H9 (cell line): ENCODE measurements around the gene TMEM213. TPM values are rescaled to one million over a fixed set of nuclear protein-coding genes. Genes with fewer than 3 reads are reported as not detected.

Experiments used
- DNase-seq: peaks from one replicate; pipeline ENCODE4 v3.0.0-alpha.2; 2017
- H2AFZ ChIP-seq: one replicate; pipeline ENCODE4 v1.6.1; 2013; ENCODE audit warnings: mild to moderate bottlenecking, low read length, control low read depth, moderate library complexity
- H2AK5ac ChIP-seq: 2 replicates; pipeline ENCODE4 v1.6.1; 2013; ENCODE audit warnings: low read length, control low read depth, mixed read lengths; ENCODE audit not compliant: insufficient read length
- H2BK120ac ChIP-seq: one replicate; pipeline ENCODE4 v1.6.1; 2013; ENCODE audit warnings: low read depth, mild to moderate bottlenecking, low read length, control low read depth, inconsistent platforms; ENCODE audit not compliant: poor library complexity, severe bottlenecking
- H2BK12ac ChIP-seq: 2 replicates; pipeline ENCODE4 v1.6.1; 2013; ENCODE audit warnings: low read length, control low read depth, mixed read lengths, low read depth; ENCODE audit not compliant: insufficient read length
- H2BK15ac ChIP-seq: 2 replicates; pipeline ENCODE4 v1.6.1; 2013; ENCODE audit warnings: low read depth, low read length, control low read depth
- H2BK20ac ChIP-seq: one replicate; pipeline ENCODE4 v1.6.1; 2013; ENCODE audit warnings: low read depth, mild to moderate bottlenecking, low read length, control low read depth, inconsistent platforms; ENCODE audit not compliant: poor library complexity, severe bottlenecking
- H2BK5ac ChIP-seq: 2 replicates; pipeline ENCODE4 v1.6.1; 2013; ENCODE audit warnings: low read length, control low read depth, mixed read lengths; ENCODE audit not compliant: insufficient read length
- H3K14ac ChIP-seq: 2 replicates; pipeline ENCODE4 v1.6.1; 2013; ENCODE audit warnings: low read length, control low read depth; ENCODE audit not compliant: insufficient read depth
- H3K18ac ChIP-seq: 2 replicates; pipeline ENCODE4 v1.6.1; 2013; ENCODE audit warnings: low read depth, mild to moderate bottlenecking, mixed read lengths, low read length, control low read depth; ENCODE audit not compliant: insufficient read length
- H3K23ac ChIP-seq: 2 replicates; pipeline ENCODE4 v1.6.1; 2013; ENCODE audit warnings: low read length, control low read depth, mixed read lengths, low read depth; ENCODE audit not compliant: insufficient read length
- H3K23me2 ChIP-seq: 2 replicates; pipeline ENCODE4 v1.6.1; 2013; ENCODE audit warnings: low read depth, mild to moderate bottlenecking, mixed read lengths, low read length, control low read depth; ENCODE audit not compliant: insufficient read length, poor library complexity, severe bottlenecking
- H3K27ac ChIP-seq: 2 replicates; pipeline ENCODE4 v1.5.1; 2013; ENCODE audit warnings: low read length, control low read depth, mixed read lengths, low read depth; ENCODE audit not compliant: insufficient read length
- H3K27me3 ChIP-seq: 2 replicates; pipeline ENCODE4 v1.6.1; 2013; ENCODE audit warnings: low read length, control low read depth, inconsistent platforms; ENCODE audit not compliant: insufficient read depth
- H3K4ac ChIP-seq: 2 replicates; pipeline ENCODE4 v1.6.1; 2013; ENCODE audit warnings: low read depth, mild to moderate bottlenecking, control low read depth, inconsistent platforms, low read length, moderate library complexity
- H3K4me1 ChIP-seq: 2 replicates; pipeline ENCODE4 v1.6.1; 2013; ENCODE audit warnings: low read length, control low read depth, inconsistent platforms; ENCODE audit not compliant: insufficient read depth
- H3K4me2 ChIP-seq: 2 replicates; pipeline ENCODE4 v1.6.1; 2013; ENCODE audit warnings: low read length, control low read depth, mixed read lengths; ENCODE audit not compliant: insufficient read length, insufficient read depth
- H3K56ac ChIP-seq: 2 replicates; pipeline ENCODE4 v1.6.1; 2013; ENCODE audit warnings: low read depth, mild to moderate bottlenecking, mixed read lengths, low read length, control low read depth; ENCODE audit not compliant: insufficient read length
- H3K79me1 ChIP-seq: 2 replicates; pipeline ENCODE4 v1.6.1; 2013; ENCODE audit warnings: low read depth, mild to moderate bottlenecking, moderate library complexity, low read length, control low read depth, inconsistent platforms; ENCODE audit not compliant: insufficient read depth, poor library complexity, severe bottlenecking
- H3K79me2 ChIP-seq: 2 replicates; pipeline ENCODE4 v1.6.1; 2013; ENCODE audit warnings: low read length, control low read depth, inconsistent platforms; ENCODE audit not compliant: insufficient read depth
- H3K9ac ChIP-seq: 2 replicates; pipeline ENCODE4 v1.6.1; 2013; ENCODE audit warnings: low read length, control low read depth, mixed read lengths; ENCODE audit not compliant: insufficient read length; ENCODE audit errors: extremely low read depth
- H3K9me3 ChIP-seq: one replicate; pipeline ENCODE4 v1.6.1; 2013; ENCODE audit warnings: low read depth, low read length, inconsistent platforms; ENCODE audit not compliant: control insufficient read depth
- H3T11ph ChIP-seq: one replicate; pipeline ENCODE4 v1.6.1; 2013; ENCODE audit warnings: mild to moderate bottlenecking, low read length, control low read depth, inconsistent platforms
- H4K20me1 ChIP-seq: one replicate; pipeline ENCODE4 v1.6.1; 2013; ENCODE audit not compliant: control insufficient read depth, insufficient read length, insufficient read depth
- H4K5ac ChIP-seq: 2 replicates; pipeline ENCODE4 v1.6.1; 2013; ENCODE audit warnings: low read depth, mild to moderate bottlenecking, mixed read lengths, low read length, control low read depth; ENCODE audit not compliant: insufficient read length
- H4K8ac ChIP-seq: replicated peaks from 2 replicates; pipeline ENCODE4 v1.6.1; 2013; ENCODE audit warnings: low read length, control low read depth, mixed read lengths, low read depth; ENCODE audit not compliant: insufficient read length
- H4K91ac ChIP-seq: 2 replicates; pipeline ENCODE4 v1.6.1; 2013; ENCODE audit warnings: low read depth, mild to moderate bottlenecking, moderate library complexity, mixed read lengths, low read length, control low read depth; ENCODE audit not compliant: insufficient read length
- H3K27ac Mint-ChIP-seq, 3 experiments: 2 replicates in 2 of 3; 3 replicates in 1 of 3; pipeline ENCODE4 v1.8.0; 2020 to 2021; ENCODE audit warnings: mixed read lengths in 3 of 3, mild to moderate bottlenecking in 1 of 3, moderate library complexity in 1 of 3
- H3K27me3 Mint-ChIP-seq: 2 replicates; pipeline ENCODE4 v1.8.0; 2021; ENCODE audit warnings: low read depth, mild to moderate bottlenecking, moderate library complexity, mixed read lengths
- H3K36me3 Mint-ChIP-seq, 3 experiments: 2 replicates in 2 of 3; 3 replicates in 1 of 3; pipeline ENCODE4 v1.8.0; 2020 to 2021; ENCODE audit warnings: low read depth in 3 of 3, mixed read lengths in 3 of 3; ENCODE audit not compliant: insufficient read depth in 1 of 3
- H3K4me1 Mint-ChIP-seq, 2 experiments: 2 replicates each; pipeline ENCODE4 v1.8.0; 2020; ENCODE audit warnings: mixed read lengths in 2 of 2
- H3K4me3 Mint-ChIP-seq, 2 experiments: 2 replicates in 1 of 2; 3 replicates in 1 of 2; pipeline ENCODE4 v1.8.0; 2020 to 2021; ENCODE audit warnings: mild to moderate bottlenecking in 2 of 2, mixed read lengths in 2 of 2, moderate library complexity in 1 of 2
- H3K9me3 Mint-ChIP-seq, 2 experiments: 2 replicates in 1 of 2; 3 replicates in 1 of 2; pipeline ENCODE4 v1.8.0; 2020; ENCODE audit warnings: mild to moderate bottlenecking in 2 of 2, mixed read lengths in 2 of 2, moderate library complexity in 1 of 2
- CTCF ChIP-seq: fragments of 200-600 bp; sonication (generic); conservative IDR thresholded peaks from 3 replicates; pipeline ENCODE4 v1.8.0; 2021; ENCODE audit warnings: antibody characterized with exemption, mild to moderate bottlenecking
- WGBS: extraction: QIAGEN DNeasy Blood & Tissue Kit; methylation state at CpG from one replicate; pipeline ENCODE4 v1.1.7; 2013; ENCODE audit warnings: missing lambda C conversion rate, low lambda C conversion rate, mixed read lengths; ENCODE audit not compliant: insufficient read length; ENCODE audit errors: extremely low coverage; 5-methylcytosine and 5-hydroxymethylcytosine counted together
- total RNA-seq: library from RNA; stranded (reverse); gene quantifications from 2 replicates; pipeline ENCODE4 v1.2.1, GENCODE V29; 2021

Gene TMEM213
- total RNA-seq, 1 experiment from 2014 or later: 0.22 TPM

DNA sequence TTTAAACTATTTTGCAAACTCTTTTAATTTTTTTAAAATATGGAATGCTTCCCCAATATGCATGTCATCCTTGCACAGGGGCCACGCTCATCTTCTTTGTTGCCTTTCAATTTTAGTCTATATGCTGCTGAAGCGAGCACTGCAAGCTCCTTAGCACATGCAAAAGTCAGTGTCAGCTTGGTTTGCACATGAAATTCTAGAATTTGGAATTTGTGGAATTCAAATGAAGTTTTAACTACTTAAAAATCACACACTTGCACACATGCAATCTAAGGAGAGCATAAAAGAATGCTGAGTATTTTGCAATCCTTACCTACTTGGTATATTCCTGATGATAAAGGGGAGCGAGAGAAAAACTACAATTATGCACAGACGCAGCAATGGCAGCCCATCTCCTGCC is 78.5 kb downstream of the TMEM213 start:
- H3K14ac ChIP-seq: no peak overlapping the region
- no peak overlapping the region for H3K4me3 Mint-ChIP-seq
- H3K9me3 Mint-ChIP-seq: no peaks in the 10 kb centered on the region
- H3K23ac ChIP-seq: no peak overlapping the region
- H3T11ph ChIP-seq: no peak overlapping the region
- TF ChIP-seq CTCF: no peak
- no peak overlapping the region for H3K27ac Mint-ChIP-seq
- H3K27me3 ChIP-seq: no peaks in the 10 kb centered on the region
- no peak overlapping the region for H2BK120ac ChIP-seq
- no peaks in the 10 kb centered on the region for H3K4me1 ChIP-seq
- no peak overlapping the region for H2AFZ ChIP-seq
- no peak overlapping the region for H4K91ac ChIP-seq
- H4K20me1 ChIP-seq: no peaks in the 10 kb centered on the region
- no peak overlapping the region for H3K18ac ChIP-seq
- H2BK5ac ChIP-seq: no peak overlapping the region
- no peak overlapping the region for H3K56ac ChIP-seq
- peaks cover 13 to 31% (median 29%) of the 10 kb centered on the region in 3 experiments; a peak in 6 of 7 replicates for H3K36me3 Mint-ChIP-seq
- no peak overlapping the region for H2AK5ac ChIP-seq
- H3K9me3 ChIP-seq: no peaks in the 10 kb centered on the region
- no peak overlapping the region for H2BK20ac ChIP-seq
- no peaks in the 10 kb centered on the region for H3K27me3 Mint-ChIP-seq
- DNase-seq: no peak
- H3K79me2 ChIP-seq: no peaks in the 10 kb centered on the region
- no peak overlapping the region for H3K27ac ChIP-seq
- no peak overlapping the region for H2BK15ac ChIP-seq
- H4K8ac ChIP-seq: no peak overlapping the region
- no CpG with 5 or more reads among the region's 4 CpGs for WGBS
- H3K4me1 Mint-ChIP-seq: peaks cover 0 to 5% of the 10 kb centered on the region in 2 experiments; a peak in 1 of 4 replicates
- no peaks in the 10 kb centered on the region for H3K23me2 ChIP-seq
- no peak overlapping the region for H4K5ac ChIP-seq
- H2BK12ac ChIP-seq: no peak overlapping the region
- no peaks in the 10 kb centered on the region for H3K79me1 ChIP-seq
- H3K4ac ChIP-seq: no peak overlapping the region
- no peak overlapping the region for H3K9ac ChIP-seq
- no peak overlapping the region for H3K4me2 ChIP-seq
